Esophagus muscularis mucosa (tissue), 4 donors: ENCODE measurements around the gene BAIAP2.

Experiments used
- EP300 ChIP-seq: sonication (generic); formaldehyde crosslinking; IDR thresholded peaks from one replicate; pipeline ENCODE4 v1.6.1; 2017; ENCODE audit warnings: antibody characterized with exemption
- POLR2A ChIP-seq: fragments of 450-650 bp; IDR thresholded peaks from one replicate; pipeline ENCODE4 v1.6.1; 2017; ENCODE audit warnings: antibody characterized with exemption, moderate library complexity, mild to moderate bottlenecking, low read depth
- TF ChIP-seq, protein P1 (sequence below), 3 experiments: fragments of 200-600 bp in 2 of 3; fragments of 450-650 bp in 1 of 3; sonication (generic) in 2 of 3; IDR thresholded peaks; one replicate each; pipeline ENCODE4 v1.5.1; 2017 to 2019; ENCODE audit warnings: antibody characterized with exemption in 3 of 3, mild to moderate bottlenecking in 2 of 3, moderate library complexity in 1 of 3

DNA sequence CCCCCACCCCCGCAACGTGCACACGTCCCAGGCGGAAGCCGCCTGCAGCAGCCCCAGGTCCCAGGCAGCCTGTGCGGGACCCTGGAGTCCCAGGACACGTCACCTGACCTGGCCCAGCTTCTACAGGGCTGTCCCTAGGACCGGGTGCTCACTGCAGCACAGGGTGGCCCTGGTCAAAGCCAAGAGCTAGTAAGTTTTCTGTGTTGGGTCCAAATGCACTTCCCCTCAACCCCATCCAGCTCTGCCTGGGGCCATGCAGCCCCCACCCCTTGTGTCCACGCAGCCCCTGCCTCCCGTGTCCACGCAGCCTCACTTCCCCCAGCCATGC is 108.2 kb downstream of the BAIAP2 start:
- TF ChIP-seq, protein P1, sequence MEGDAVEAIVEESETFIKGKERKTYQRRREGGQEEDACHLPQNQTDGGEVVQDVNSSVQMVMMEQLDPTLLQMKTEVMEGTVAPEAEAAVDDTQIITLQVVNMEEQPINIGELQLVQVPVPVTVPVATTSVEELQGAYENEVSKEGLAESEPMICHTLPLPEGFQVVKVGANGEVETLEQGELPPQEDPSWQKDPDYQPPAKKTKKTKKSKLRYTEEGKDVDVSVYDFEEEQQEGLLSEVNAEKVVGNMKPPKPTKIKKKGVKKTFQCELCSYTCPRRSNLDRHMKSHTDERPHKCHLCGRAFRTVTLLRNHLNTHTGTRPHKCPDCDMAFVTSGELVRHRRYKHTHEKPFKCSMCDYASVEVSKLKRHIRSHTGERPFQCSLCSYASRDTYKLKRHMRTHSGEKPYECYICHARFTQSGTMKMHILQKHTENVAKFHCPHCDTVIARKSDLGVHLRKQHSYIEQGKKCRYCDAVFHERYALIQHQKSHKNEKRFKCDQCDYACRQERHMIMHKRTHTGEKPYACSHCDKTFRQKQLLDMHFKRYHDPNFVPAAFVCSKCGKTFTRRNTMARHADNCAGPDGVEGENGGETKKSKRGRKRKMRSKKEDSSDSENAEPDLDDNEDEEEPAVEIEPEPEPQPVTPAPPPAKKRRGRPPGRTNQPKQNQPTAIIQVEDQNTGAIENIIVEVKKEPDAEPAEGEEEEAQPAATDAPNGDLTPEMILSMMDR (IDR thresholded peaks at IDR 0.05) = no peak
- no peak for TF ChIP-seq EP300
- TF ChIP-seq POLR2A = no peak
